Measurements from ENCODE around the gene APOE.

GRCh38 chr19:44863990-44864389 is 41.6 kb upstream of the APOE start:
- no peak for TF ChIP-seq CTCF (IDR thresholded peaks at IDR 0.05)
- TF ChIP-seq EP300 (IDR thresholded peaks at IDR 0.05), result no peak
- no peak for TF ChIP-seq POLR2A (IDR thresholded peaks at IDR 0.05)
